Brain microvascular endothelial cell (primary cell): ENCODE measurements around the gene NFKBIB.
"Not testable (repeated sequence)": the region's sequence is repeated elsewhere in the genome, so short reads cannot be mapped to it uniquely, and the experiment has no call there.

Experiments
- DNase-seq: peaks from one replicate; pipeline ENCODE4 v3.0.0-alpha.2; 2020
- H3K27ac ChIP-seq: fragments of 250-450 bp; sonication (Bioruptor Pico); 2 replicates; pipeline ENCODE4 v1.5.1; 2020; ENCODE audit warnings: mild to moderate bottlenecking, moderate library complexity
- H3K27me3 ChIP-seq: fragments of 250-450 bp; sonication (Bioruptor Pico); replicated peaks from 2 replicates; pipeline ENCODE4 v1.5.1; 2020; ENCODE audit warnings: mild to moderate bottlenecking
- H3K36me3 ChIP-seq: fragments of 250-450 bp; sonication (Bioruptor Pico); replicated peaks from 2 replicates; pipeline ENCODE4 v1.5.1; 2020; ENCODE audit warnings: mild to moderate bottlenecking
- H3K4me3 ChIP-seq: 2 replicates; pipeline ENCODE4 v1.5.1; 2011; ENCODE audit warnings: low read depth, mild to moderate bottlenecking, control low read depth, low read length, moderate library complexity
- CTCF ChIP-seq: IDR thresholded peaks from 2 replicates; pipeline ENCODE4 v1.5.1; 2011; ENCODE audit warnings: low read depth, mild to moderate bottlenecking, moderate library complexity, low read length, control low read depth, inconsistent platforms; ENCODE audit errors: missing control alignments
- in situ Hi-C: cut with HindIII; loops from 2 replicates; pipeline ENCODE4 v1.10.0; 2017; ENCODE audit warnings: low sequenced_read_pairs, low pct_ligation_motif_present

The NFKBIB gene

GRCh38 chr19:38870612-38871011 is 29.2 kb upstream of the NFKBIB start:
- no peak for TF ChIP-seq CTCF
- Histone ChIP-seq H3K27me3 (no peaks in the 10 kb centered on the region), H3K27ac (no peak overlapping the region), H3K4me3 (no peak overlapping the region), H3K36me3 (no peaks in the 10 kb centered on the region)
- no peak for DNase-seq
- in situ Hi-C loops, result no loop called here

- DNase-seq, H3K4me3 ChIP-seq, H3K27ac ChIP-seq, H3K36me3 ChIP-seq, H3K27me3 ChIP-seq, in situ Hi-C loops: not testable (repeated sequence)
These were observed 26.4 kb upstream of the NFKBIB start for GRCh38 chr19:38873400-38873799.

- H3K27ac ChIP-seq, result no peak overlapping the region
- in situ Hi-C loops, result no loop called here
- no peak overlapping the region for H3K4me3 ChIP-seq
- no peak for TF ChIP-seq CTCF
- no peaks in the 10 kb centered on the region for H3K36me3 ChIP-seq
- DNase-seq, result no peak
- no peaks in the 10 kb centered on the region for H3K27me3 ChIP-seq
These were observed 23.9 kb upstream of the NFKBIB start for GRCh38 chr19:38875656-38876395.

- H3K4me3 ChIP-seq, result no peak within 1 kb of the TSS
- in situ Hi-C loops, result no loop called here
- peaks cover 3% of the 10 kb centered on the region for H3K36me3 ChIP-seq
- H3K27ac ChIP-seq, result no peak within 1 kb of the TSS
- DNase-seq, result no peak
- TF ChIP-seq CTCF, result no peak
- no peaks in the 10 kb centered on the region for H3K27me3 ChIP-seq
These were observed 21.8 kb upstream of the NFKBIB start, which contains the start of gene RINL for GRCh38 chr19:38877781-38878574. Gene RINL (minus strand): TSS chr19:38878275. CDS start chr19:38876742, 1,533 bp downstream.

- H3K36me3 ChIP-seq, result peaks cover 3% of the 10 kb centered on the region
- H3K27ac ChIP-seq, result no peak overlapping the region
- no peak for DNase-seq
- H3K27me3 ChIP-seq, result no peaks in the 10 kb centered on the region
- no peak for TF ChIP-seq CTCF
- no peak overlapping the region for H3K4me3 ChIP-seq
- in situ Hi-C loops, result no loop called here
These were observed 21.0 kb upstream of the NFKBIB start for GRCh38 chr19:38878575-38879399.

- Histone ChIP-seq H3K4me3 (no peak overlapping the region), H3K27ac (no peak overlapping the region), H3K27me3 (no peaks in the 10 kb centered on the region), H3K36me3 (peaks cover 3% of the 10 kb centered on the region)
- in situ Hi-C loops, result no loop called here
- TF ChIP-seq CTCF, result no peak
- no peak for DNase-seq
These were observed 20.4 kb upstream of the NFKBIB start for GRCh38 chr19:38879400-38879751.
